ENCODE results near the gene C1GALT1. TPM values are rescaled to one million over a fixed set of nuclear protein-coding genes. Genes with fewer than 3 reads are reported as not detected.

Gene C1GALT1
- total RNA-seq, 1 experiment from 2014 or later, result 81.5 TPM

- Histone ChIP-seq H3K27me3 (ENCODE audit: insufficient read depth, low read length) (no peaks in the 10 kb centered on the region), H3K56ac (ENCODE audit: insufficient read length, low read depth, low read length) (no peak overlapping the region), H2BK12ac (ENCODE audit: insufficient read length, low read depth, low read length) (no peak overlapping the region), H3K27ac (ENCODE audit: insufficient read length, low read depth, low read length) (no peak overlapping the region), H4K8ac (replicated peaks; ENCODE audit: insufficient read length, low read depth, low read length) (no peak overlapping the region), H4K5ac (ENCODE audit: insufficient read length, low read depth, low read length) (no peak overlapping the region), H2AFZ (ENCODE audit: low read length) (no peak overlapping the region), H2BK120ac (ENCODE audit: low read depth, low read length, poor library complexity, severe bottlenecking) (no peak overlapping the region), H3K23ac (ENCODE audit: insufficient read length, low read depth, low read length) (no peak overlapping the region), H3K23me2 (ENCODE audit: insufficient read length, low read depth, low read length, poor library complexity, severe bottlenecking) (no peaks in the 10 kb centered on the region), H2BK20ac (ENCODE audit: low read depth, low read length, poor library complexity, severe bottlenecking) (no peak overlapping the region), H3K4ac (ENCODE audit: low read depth, low read length) (no peak overlapping the region), H3K4me1 (ENCODE audit: insufficient read depth, low read length) (no peaks in the 10 kb centered on the region; the same call in 1 of the 2 replicates), H3K9me3 (ENCODE audit: control insufficient read depth, low read depth, low read length) (no peaks in the 10 kb centered on the region), H3K18ac (ENCODE audit: insufficient read length, low read depth, low read length) (no peak overlapping the region), H4K91ac (ENCODE audit: insufficient read length, low read depth, low read length) (no peak overlapping the region), H4K20me1 (ENCODE audit: control insufficient read depth, insufficient read depth, insufficient read length) (no peaks in the 10 kb centered on the region), H3K79me2 (ENCODE audit: insufficient read depth, low read length) (no peaks in the 10 kb centered on the region), H3K4me2 (ENCODE audit: insufficient read depth, insufficient read length, low read length) (no peak overlapping the region), H2BK5ac (ENCODE audit: insufficient read length, low read length) (no peak overlapping the region), H3K9ac (ENCODE audit: extremely low read depth, insufficient read length, low read length) (no peak overlapping the region), H2BK15ac (ENCODE audit: low read depth, low read length) (no peak overlapping the region), H3T11ph (ENCODE audit: low read length) (no peak overlapping the region), H2AK5ac (ENCODE audit: insufficient read length, low read length) (no peak overlapping the region), H3K79me1 (ENCODE audit: insufficient read depth, low read depth, low read length, poor library complexity, severe bottlenecking) (no peaks in the 10 kb centered on the region), H3K14ac (ENCODE audit: insufficient read depth, low read length) (no peak overlapping the region)
- no peak for TF ChIP-seq CTCF (conservative IDR thresholded peaks at IDR 0.05)
- Mint-ChIP-seq H3K27me3 (ENCODE audit: low read depth) (no peaks in the 10 kb centered on the region), H3K4me3 (no peak overlapping the region), H3K27ac (no peak overlapping the region), H3K9me3 (peaks cover 0 to 4% of the 10 kb centered on the region in 2 experiments; a peak in 4 of 5 replicates), H3K36me3 (ENCODE audit: insufficient read depth in 1 of 3, low read depth in 3 of 3) (peaks cover 0 to 7% (median 0%) of the 10 kb centered on the region in 3 experiments; a peak in 3 of 7 replicates), H3K4me1 (peaks cover 8 to 21% of the 10 kb centered on the region in 2 experiments; a peak in 3 of 4 replicates)
- no peak for DNase-seq
- no CpG with 5 or more reads among the region's 4 CpGs for WGBS (ENCODE audit: extremely low coverage, insufficient read length, low lambda C conversion rate)
Observed at GRCh38 chr7:7294911-7295310, 112.6 kb downstream of the C1GALT1 start.
